OCI-M2 (cell line): ENCODE measurements around the gene C1orf210.

Experiments used
- DNase-seq: peaks from one replicate; lab custom pipeline; 2025; ENCODE audit not compliant: unreplicated experiment; lab: John Stamatoyannopoulos, UW

C1orf210 gene

DNA sequence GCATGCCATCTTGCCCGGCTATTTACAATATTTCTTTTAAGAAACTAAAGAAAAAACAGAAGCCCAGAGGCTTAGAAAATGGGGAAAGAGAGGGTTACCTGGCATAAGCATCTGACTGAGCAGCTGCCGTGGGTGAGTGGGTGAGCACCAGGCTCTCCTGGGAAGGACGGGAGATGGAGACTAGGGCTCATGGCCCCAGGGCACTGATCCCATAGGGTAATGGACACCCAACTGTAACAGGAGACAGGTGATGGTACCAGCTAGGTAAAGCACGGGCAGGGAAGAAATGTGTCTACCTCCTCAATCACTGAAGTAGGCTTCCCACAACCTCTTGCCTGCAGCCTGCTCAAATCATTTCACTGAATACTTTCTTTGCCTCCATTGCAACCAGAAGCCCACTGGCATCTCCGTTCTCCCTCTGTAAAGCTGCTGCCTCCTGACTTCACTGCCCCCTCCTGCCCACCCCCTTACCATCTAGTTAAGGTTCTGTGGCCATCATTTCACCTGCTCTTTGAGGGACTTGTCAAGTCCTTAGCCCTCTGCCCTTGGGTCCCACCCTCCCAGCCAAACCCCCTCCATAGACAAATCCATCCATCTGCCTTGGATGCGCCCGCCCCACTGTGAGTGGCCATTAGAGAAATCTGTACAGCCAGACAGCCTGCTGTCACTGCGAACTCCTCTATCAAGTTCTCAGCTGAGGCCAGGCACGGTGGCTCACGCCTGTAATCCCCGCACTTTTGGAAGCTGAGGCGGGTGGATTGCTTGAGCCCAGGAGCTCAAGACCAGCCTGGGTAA lies 9.4 kb downstream of the C1orf210 start:
- no peak for DNase-seq

DNA sequence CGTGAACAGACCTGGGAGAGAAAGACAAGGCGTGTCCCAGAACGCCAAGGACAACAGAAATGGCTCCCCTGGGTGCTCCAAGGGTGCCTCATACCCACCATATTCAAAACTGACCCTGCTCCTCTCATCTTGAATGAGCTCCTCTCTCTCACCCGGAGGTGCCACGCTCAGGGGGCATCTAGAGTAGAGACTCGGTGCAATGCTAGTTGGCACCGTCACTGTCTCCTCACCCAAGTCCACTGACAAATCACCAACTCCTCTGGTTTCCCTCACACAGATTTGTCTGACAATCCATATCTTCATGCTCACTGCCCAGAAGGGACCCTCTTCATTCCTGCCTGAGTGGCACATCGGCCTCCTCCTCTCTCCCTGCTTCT lies 10.6 kb downstream of the C1orf210 start:
- DNase-seq, result no peak

DNA sequence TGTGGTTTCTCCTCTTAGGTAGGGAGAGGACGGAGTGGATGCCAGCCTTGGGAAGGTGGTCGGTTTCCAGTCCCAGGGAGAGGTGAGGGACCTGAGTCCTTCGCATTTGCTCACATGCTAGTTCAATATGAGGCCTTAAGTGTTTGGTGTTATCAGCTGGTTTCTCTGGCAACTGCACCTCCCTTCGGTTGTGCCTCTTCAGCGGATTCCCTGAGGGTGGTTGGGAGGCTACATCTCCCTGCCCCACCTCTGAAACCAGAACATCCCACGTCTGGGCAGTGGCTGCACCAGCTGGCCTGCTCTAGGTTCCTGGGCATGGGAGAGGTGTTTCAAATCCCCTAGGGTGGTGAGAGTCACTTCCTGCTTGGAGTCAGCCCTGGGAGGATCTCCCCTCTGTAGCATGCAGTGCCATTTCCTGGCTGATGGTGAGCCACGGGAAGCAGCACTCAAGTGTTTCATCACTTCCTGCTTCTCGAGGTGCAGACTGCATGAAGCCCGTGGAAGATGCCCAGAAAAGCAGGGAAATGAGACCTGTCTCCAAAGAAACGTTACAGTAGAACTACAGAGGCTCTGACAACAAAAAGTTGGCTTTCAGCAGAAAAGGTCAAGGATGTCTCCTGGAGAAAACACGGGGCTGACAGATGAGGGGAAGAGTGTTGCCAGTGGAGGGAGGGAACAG lies 11.1 kb downstream of the C1orf210 start:
- DNase-seq, result no peak

DNA sequence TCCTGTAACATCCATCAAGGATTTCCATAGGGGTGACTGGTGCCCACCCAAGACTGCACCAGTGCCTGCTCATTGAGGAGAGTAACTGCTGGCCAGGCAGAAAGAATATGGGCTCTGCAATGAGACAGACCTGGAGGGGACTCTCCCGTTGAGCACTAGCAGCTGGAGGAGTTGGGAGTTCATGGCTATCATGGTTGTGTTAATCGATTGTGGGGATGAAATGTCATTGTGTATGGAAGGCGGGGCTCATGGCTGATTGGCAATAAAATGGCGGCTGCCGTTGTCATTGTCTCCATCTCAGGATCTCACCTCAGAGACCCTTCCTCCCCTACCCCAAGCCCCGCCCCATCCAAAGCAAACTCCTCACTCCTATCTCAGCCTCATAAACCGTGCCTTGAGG lies 11.7 kb downstream of the C1orf210 start:
- DNase-seq, result no peak

DNA sequence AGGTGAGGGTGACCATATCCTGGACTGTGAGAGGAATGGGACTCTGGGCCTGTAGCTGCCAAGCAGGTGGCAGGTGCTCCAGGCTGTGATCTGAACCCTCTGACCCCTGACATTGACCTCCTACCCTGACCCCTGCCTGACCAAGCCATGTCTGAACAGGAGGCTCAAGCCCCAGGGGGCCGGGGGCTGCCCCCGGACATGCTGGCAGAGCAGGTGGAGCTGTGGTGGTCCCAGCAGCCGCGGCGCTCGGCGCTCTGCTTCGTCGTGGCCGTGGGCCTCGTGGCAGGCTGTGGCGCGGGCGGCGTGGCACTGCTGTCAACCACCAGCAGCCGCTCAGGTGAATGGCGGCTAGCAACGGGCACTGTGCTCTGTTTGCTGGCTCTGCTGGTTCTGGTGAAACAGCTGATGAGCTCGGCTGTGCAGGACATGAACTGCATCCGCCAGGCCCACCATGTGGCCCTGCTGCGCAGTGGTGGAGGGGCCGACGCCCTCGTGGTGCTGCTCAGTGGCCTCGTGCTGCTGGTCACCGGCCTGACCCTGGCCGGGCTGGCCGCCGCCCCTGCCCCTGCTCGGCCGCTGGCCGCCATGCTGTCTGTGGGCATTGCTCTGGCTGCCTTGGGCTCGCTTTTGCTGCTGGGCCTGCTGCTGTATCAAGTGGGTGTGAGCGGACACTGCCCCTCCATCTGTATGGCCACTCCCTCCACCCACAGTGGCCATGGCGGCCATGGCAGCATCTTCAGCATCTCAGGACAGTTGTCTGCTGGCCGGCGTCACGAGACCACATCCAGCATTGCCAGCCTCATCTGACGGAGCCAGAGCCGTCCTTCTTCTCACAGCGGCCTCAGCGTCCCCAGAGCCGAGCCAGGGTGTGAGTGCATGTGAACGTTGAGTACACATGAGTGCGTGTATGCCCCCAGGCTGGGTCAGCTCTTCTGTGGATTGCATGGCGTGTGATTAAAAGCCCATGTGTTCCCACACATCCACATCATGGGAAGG lies 12.5 kb downstream of the C1orf210 start:
- DNase-seq, result no peak

DNA sequence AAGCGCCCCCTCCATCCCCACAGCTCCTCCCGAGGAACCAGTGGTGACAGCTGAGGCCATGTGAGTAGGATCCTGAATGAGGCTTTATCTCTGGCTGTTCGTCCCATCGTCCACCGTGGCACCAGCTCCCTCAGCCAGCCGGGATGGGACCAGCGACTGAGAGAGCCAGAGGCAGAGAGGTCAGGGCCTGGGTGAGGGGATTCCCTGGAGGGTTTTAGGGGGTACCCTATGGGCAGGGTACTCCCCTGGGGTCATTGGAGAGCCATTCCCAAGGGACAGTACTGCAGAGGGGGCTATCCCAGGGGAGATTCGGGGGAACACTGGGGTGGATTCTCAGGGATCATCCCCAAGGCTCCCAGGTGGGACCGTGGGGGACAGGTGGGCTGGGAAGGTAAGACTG lies 13.2 kb downstream of the C1orf210 start:
- no peak for DNase-seq

DNA sequence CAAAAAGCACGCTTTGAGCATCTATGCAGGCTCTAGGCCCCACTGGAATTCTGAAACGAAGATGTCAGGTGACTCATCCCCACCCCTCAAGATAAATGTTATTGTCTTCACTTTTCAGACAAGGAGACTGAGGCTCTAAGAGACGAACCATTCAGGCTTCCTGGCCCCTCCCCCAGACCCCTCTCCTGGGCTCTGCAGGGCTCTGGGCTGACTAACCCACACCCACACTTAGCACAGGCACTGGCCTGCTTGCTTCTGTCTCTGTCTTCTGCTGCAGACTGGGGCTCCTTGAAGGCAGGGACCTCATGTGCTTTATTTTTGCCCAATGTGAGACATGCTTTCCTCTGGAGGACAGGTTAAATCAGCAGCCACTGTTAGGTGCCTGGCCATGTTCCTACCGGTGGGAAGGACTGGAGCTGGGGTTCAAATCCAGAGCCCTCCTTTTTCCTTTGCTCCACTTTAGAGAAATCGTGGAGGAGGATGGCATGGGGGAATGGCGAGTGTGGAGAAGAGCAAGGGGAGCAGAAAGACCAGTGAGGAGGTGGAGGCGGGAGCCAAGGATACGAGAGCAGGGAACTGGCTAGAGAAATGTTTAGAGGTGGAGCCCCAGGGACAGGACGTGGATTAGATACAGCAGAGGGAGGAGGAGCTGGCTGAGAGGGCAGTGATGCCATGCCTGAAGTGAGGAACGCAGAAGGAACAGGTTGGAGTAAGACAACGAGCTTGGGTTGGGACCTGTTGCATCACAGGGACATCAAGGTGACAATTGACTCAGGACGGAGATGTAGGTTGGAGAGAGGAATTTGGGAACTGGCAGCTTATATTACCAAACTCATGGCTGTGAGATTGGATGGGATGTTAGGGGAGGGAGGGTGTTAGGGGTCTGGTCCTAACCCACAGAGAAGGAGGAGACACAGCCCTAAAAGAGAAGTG lies 13.9 kb downstream of the C1orf210 start:
- no peak for DNase-seq

DNA sequence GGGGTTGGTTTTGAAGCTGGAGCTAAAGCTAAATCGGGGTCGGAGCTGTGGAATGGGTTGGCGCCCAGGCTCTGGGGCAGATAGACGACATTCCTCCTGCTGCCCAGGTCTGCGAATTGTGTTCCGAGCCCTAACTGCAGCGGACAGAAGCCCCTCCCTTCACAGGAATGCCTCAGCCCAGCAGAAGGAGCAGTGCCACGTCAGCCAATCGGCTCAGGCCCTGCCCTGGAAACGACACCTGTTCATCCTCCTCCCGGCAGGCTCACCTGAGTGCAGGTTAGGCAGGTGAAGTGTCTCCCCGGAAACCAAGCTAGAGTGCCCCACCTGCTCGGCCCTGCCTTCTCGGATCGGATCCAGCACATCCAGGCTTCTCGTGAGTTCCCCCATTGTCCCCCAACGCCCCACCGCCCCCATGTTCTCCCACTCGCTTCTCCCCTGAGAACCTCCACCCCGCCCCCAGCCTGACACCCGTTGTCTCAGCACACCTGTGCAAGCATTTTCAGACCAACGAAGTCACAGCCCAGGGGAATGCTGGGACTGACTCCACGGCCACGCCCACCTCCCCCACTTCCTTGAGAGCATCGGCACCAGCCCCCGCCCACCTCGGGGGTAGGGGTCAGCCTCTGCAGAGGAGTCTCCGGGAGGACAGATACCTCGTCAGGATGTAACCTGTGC lies 14.8 kb downstream of the C1orf210 start:
- no peak for DNase-seq

DNA sequence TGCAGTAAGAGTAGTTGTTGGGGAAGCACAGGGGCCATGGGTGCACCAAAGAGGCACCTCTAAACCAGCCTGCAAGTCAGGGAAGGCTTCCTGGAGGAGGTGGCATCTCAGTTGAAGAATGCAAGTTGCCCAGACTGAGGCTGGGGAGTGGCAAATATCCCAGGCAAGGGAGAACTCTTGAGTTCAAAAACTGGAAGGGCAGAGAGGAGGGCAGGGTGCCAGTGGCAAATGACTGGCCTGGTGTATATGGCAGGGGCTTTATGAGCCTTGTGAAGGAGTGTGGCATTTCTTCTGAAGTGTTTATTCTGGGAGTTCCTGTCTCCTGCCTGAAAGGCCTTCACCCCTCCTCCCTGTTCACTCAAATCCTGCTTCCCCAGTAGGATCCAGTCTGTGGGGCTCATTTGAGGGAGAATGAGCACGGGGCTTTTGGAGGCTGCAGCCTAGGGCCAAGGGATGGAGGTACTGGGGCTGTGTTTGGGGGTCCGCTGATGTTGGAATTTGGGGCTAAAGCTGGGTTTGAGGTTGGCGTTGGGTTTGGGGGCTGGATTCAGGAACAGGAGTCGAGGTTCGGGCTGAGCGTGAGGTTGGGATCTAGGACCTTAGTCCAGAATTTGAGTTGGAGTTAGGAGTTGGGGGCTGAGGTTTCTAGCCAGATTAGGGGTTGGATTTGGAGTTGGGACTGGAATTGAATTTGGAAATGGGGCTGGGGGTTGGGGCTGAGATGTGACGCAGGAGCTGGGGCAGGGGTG lies 15.6 kb downstream of the C1orf210 start, which contains the start of gene TMEM125:
Gene TMEM125 (plus strand): TSS at position 357 of the 749 bp plus-strand sequence. CDS start 2,740 bp downstream, outside the sequence.
- no peak for DNase-seq

DNA sequence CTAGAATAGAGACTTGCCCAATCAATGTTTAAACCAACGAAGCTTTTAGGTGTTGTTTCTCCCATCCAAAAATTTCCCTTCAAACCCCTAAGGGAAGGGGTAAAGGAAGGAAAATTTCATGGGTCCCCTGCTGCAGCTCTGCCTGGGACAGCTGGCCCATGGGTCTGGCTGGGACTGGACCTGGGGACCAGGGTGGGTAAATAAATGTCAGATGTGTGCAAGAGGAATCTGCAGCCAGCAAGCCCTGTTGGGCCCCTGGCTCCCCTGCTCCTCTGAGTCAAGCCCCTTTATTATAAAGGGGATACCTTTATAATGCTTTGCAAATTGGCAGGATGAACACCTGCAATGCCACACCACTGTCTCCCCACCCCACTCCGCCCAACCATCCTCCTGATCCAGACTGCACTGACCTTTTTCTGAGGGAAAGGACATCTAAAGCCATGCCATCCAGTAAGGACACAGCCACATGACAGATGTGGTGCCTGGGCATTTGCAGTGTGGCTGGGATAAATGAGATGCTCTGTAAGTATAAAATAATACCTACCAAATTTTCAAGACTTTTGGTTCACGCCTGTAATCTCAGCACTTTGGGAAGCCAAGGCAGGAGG lies 17.5 kb downstream of the C1orf210 start:
- DNase-seq, result no peak

DNA sequence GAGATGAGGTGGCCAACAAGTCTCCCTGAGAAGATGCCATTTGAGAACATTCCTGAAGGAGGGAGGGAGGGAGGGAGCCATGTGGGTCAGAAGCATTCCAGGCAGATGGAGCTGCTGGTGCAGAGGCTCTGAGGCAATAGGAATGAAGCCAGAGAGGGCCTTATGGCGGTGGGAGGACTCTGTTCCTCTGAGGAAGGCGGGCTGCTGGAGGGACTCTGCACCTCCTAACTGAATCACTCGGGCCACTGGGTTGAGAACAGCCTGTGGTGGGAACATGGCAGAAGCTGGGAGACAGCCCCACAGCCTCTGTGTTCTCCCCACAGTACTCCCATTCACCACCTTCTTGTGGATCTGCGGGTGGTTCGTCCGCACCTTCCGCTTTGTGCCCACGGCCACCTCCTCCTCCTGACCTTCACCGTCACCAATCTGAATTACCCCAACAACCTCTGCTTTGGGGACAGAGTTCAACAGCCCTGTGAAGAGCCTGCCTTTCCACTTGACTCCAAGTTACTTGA lies 18.0 kb downstream of the C1orf210 start:
- no peak for DNase-seq

DNA sequence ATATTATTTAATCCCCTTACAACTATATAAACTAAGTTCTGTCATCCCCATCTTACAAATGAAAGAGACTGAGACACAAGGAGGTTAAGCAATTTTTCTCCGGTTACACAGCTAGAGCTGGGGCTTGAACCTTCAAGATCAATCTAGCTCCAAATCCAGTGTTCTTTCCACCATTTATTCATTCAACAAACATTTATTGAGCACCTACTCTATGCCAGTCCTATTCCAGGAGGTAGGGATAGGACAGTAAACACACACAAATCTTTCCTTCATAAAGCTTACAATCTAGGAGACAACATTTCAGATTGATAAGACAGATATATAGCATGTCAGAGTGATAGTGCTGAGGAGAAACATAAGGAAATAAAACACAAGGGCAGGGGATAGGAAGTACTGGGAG lies 18.5 kb downstream of the C1orf210 start:
- no peak for DNase-seq

DNA sequence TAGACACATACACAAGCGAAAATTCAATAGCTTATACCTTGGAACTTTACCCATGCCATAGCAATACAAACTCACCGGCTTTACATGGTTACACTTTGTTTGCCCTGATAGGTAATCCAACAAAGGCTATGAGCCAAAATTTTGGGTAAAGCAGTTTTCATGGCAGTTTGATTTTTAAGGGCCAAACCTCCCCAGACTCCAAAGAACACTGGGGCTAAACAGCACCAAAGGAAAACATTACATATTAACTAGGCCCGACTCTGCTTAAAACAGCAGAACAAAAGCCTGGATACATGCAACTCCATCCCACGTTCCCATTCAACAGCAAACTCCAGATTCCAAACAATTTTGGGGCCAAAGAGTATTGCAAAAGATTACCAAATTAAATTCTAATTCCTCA lies 19.9 kb downstream of the C1orf210 start:
- no peak for DNase-seq

DNA sequence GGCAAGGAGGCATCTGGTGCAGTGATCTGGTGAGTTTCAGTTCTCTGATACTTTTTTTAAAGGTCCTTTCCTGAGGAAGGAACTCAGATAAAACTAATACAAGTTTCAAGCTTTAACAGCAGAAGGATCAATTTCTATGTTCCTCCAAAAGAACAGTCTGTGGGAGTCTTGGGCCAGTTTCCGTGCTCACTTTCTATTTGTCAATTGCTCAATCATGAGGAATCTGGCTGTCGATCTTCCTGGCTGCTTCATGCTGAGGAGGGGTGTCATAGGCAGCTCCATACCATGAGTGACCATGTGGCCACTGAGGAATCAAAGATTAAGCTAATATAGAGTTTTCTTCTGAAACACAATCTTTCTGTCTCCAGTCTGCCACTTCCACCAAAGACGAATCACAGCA lies 27.0 kb downstream of the C1orf210 start:
- no peak for DNase-seq

DNA sequence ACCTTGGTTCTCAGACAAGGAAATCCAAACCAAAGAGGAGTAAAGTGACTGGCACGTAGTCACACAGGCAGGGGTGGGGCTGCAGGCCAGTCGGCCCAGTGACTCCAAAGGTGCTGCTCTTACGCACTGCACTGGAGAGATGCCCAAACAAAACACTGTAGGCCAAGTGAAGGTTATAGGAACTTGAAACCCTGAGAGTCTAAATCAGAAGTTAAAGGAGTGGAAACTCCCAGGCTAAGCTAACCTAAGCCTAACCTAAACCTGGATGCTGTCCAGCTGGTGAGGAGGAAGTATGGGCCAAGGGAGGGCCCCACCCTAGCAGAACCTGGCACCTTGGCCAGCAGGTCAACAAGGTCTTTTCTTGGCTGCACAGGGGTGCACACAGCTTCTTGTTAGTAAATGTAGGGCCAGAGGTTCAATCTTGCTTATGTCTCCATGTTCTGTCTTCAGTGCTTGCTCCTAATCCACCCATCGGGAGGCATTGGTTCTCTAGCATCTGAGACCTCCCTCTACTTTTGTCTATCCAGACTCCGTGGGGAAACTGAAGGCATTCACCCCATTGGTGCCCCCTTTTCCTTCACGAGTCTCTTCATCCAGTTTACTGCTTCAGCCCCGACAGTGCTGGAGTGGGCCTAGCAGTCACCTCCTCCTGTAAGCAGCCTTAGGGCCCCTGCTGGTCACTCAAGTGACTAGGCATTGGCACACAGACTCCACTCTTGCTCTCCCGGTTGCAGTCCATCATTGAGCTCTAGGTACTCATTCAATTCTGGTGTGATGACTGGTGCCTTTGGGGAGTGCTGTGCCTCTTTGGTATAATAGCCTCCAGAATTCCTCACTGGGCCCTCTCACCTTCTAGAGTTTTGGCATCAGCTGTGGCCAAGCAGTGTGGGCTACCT lies 28.5 kb downstream of the C1orf210 start:
- no peak for DNase-seq

DNA sequence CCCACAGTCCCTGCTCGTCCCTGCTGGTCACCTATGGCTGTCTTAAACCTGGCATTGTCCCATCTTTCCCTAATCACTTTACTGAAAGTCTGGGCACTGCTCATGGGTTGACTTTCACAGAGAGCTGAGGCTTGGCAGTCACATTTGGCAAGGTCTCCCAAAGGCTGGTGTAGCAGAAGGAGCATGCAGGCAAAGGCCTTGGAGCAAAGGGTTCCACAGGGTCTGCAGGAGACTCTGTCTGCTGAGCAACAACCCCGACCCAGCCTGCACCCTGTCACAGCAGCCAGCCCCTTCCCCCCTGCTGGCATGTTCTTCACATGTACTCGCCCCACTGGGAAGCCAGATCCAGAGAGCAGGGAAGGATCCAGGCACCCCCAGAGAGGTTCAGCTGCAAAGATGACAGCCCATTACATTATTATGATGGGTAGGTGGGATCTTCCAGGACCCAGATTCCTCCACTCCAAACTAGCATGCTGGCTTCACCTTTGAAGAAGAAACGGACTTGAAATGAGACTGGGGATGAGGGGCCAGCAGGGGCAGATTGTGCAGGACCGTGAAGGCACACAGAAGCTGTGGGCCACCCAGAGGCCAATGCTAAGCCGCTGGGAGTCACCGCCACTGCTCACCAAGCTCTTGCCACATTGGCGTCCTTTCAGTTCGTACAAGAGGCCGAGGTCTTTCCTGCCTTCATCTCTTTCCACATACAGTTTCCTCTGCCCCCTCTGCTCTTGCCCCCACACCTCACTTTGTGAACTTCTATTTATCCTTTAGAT lies 29.8 kb downstream of the C1orf210 start:
- no peak for DNase-seq

DNA sequence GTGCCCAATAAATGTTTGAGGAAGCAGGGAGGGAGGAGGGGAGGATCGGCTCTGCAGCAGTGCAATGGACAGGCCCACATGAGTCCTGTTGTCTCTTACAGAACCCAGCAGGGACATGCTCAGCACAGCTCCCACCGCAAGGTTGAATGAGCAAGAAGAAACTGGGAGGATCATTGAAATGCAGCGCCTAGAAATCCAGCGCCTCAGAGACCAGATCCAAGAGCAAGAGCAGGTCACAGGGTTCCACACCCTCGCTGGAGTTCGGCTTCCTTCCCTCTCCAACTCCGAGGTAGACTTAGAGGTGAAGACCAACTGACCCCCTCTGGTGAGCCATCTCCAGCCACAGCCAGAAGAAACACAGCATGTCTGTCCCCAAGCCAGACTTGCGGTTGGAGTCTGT lies 31.5 kb downstream of the C1orf210 start:
- DNase-seq, result no peak
